H1 (cell line): ENCODE data around the gene CACNA1C. TPM values are rescaled to one million over a fixed set of nuclear protein-coding genes. Genes with fewer than 3 reads are reported as not detected.

Experiments
- CTCF ChIP-seq, 3 experiments: IDR thresholded peaks; 1 replicate in 2 of 3; 2 replicates in 1 of 3; pipeline versions ENCODE4 v1.5.1 to v1.6.1; 2011; ENCODE audit warnings: low read length in 3 of 3, mild to moderate bottlenecking in 3 of 3, inconsistent platforms in 2 of 3, low read depth in 1 of 3, moderate library complexity in 1 of 3; ENCODE audit not compliant: insufficient read depth in 1 of 3; ENCODE audit errors: control extremely low read depth in 1 of 3
- E2F6 ChIP-seq: IDR thresholded peaks from 2 replicates; pipeline ENCODE4 v1.6.1; 2012; ENCODE audit warnings: inconsistent platforms
- GTF2F1 ChIP-seq: IDR thresholded peaks from 2 replicates; pipeline ENCODE4 v1.6.1; 2012; ENCODE audit warnings: low read depth, low read length, improper control_type of control experiment, borderline replicate concordance
- POLR2AphosphoS5 ChIP-seq: IDR thresholded peaks from 2 replicates; pipeline ENCODE4 v1.6.1; 2011; ENCODE audit warnings: low read depth, low read length
- polyA plus RNA-seq, 7 experiments: library from polyadenylated mRNA; depleted of rRNA in 3 of 7; stranded (reverse) in 5 of 7; unstranded in 2 of 7; fragments of >200 nt in 5 of 7; fragments of 200-250 nt in 2 of 7; gene quantifications; 1 replicate in 5 of 7; 2 replicates in 1 of 7; 4 replicates in 1 of 7; pipeline versions ENCODE4 v1.2.1 to v1.2.3, GENCODE V29; 2011 to 2013; ENCODE audit warnings: missing spikeins in 2 of 7, mixed read lengths in 2 of 7
- total RNA-seq: library from RNA; stranded (reverse); fragmentation: NEBNext Ultra II Directional; extraction: Animal tissue kit (Norgen Biotek cat#: 25700); gene quantifications from 2 replicates; pipeline ENCODE4 v1.2.1, GENCODE V29; 2021

Gene CACNA1C
- total and polyA plus RNA-seq, 2 of the 8 experiments (the other 6 are each of a cell fraction or from before 2014, with no cell fraction given): 1.3 TPM

- TF ChIP-seq GTF2F1: no peak
- TF ChIP-seq POLR2AphosphoS5: no peak
- no peak for TF ChIP-seq CTCF (IDR thresholded peaks at IDR 0.05; ENCODE audit: control extremely low read depth in 1 of 3, insufficient read depth in 1 of 3, low read depth in 1 of 3, low read length in 3 of 3)
- no peak for TF ChIP-seq E2F6
- TF ChIP-seq, all 59 proteins: peak for 0
Observed at GRCh38 chr12:2613326-2614073, 560.7 kb downstream of the CACNA1C start (continued).
